NCI-H2029 (cell line): ENCODE measurements around the gene ZNF106.

Source experiments
- DNase-seq: peaks from one replicate; lab custom pipeline; 2025; lab: John Stamatoyannopoulos, UW

The ZNF106 gene

DNA sequence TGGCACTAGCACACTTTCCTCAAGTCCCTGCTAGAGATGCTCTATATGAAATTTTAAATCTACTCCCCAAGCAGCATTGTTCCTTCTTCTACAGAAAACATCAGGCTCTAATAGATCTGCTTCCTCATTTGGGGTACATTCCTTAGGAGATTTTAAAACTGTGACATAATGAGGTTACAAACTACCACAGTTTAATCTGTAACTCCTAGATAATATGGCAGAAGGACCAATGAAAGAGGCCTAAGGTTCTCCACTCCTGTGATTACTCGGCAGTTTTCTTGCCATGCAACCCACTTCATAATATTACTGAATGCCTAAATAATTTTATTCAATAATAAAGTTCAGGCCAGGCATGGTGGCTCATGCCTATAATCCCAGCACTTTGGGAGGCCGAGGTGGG, 16.1 kb downstream of the ZNF106 start:
- DNase-seq: no peak

- DNase-seq: no peak
Measured at GRCh38 chr15:42471002-42471401, 19.9 kb downstream of the ZNF106 start.

- no peak for DNase-seq
Measured at GRCh38 chr15:42465520-42466259, 25.3 kb downstream of the ZNF106 start.

- DNase-seq: no peak
Measured at GRCh38 chr15:42461261-42461660, 29.7 kb downstream of the ZNF106 start.

DNA sequence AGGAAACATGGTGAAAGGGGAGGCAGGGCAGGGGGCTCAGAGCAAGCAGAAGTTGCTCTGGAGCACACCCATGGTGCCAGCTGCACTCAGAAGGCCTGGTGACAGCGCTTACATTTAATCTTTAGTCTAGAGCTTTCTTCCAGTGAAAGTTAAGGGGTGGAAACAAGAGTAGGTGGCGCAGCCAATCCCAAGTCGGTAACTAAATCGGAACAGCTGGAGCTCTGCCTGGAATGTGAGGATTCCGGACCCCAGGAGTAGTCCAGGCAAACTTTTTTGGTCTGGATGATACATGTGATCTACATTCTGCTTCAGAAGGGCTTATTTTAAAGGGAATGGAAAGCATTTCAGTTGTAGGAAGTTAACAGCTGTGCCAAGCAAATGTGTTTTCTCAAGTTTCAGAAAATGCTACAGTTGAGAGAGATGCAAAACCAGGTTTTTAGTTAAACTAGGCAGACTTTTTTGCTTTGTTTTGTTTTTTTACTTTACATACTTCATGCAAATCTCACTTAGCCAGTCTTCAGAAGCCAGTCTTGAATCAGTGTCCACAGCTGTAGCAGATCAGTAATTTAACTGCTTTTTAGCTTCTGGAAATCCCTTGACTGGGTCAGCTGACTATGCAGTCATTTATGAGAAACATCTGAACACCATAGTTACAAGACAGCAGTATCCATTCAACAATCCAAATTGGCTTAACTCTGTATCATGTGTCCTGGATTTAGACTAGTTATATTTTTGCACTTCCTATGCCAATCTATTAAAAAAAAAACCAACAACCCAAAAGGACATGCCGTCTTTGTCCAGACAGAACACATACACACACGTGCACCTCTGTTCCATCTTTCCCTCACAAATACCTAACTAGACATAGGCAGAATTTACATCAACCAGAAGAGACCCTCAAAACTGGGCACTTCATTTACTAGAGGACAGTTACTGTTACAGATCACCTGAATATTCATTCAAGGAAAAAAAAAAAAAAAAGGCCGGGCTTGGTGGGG, 33.2 kb downstream of the ZNF106 start:
- no peak for DNase-seq

GRCh38 chr15:42456971-42457370, 34.0 kb downstream of the ZNF106 start:
- DNase-seq: no peak

DNA sequence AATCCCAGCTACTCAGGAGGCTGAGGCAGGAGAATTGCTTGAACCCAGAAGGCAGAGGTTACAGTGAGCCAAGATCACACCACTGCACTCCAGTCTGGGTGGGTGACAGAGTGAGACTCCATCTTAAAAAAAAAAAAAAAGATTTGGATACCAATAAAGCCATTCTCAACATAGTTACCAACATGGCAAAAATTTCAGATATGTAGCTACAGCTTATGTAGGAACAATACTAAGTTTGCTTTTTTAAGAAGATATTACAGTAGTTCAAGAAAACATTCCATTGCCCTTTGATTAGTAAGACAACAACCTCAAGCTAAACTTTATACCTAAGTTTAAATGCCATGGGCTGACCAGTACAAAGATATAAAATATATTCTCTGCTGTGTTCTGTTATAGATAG, 34.4 kb downstream of the ZNF106 start:
- no peak for DNase-seq

- no peak for DNase-seq
Measured at GRCh38 chr15:42453826-42454225, 37.1 kb downstream of the ZNF106 start.

DNA sequence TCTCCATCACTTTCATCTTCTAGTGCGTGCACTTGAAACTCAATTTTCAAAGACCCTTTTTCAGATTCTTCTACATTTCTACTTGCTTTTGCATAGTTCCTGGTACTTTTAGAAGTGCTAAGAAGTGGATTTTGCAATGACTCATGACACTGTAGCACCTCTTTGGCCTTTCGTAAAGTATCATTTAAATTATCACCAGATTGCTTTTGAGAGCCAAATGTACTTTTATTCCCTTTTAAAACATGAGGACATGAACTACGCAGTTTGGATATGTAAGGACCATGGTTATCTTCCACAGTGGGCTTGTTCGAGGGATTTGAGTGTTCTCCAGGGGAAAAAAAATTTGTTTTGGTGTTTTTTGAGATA, 40.5 kb downstream of the ZNF106 start:
- no peak for DNase-seq

- DNase-seq: no peak
Measured at GRCh38 chr15:42449770-42450424, 41.0 kb downstream of the ZNF106 start.

GRCh38 chr15:42448281-42448680, 42.7 kb downstream of the ZNF106 start:
- DNase-seq: no peak

DNA sequence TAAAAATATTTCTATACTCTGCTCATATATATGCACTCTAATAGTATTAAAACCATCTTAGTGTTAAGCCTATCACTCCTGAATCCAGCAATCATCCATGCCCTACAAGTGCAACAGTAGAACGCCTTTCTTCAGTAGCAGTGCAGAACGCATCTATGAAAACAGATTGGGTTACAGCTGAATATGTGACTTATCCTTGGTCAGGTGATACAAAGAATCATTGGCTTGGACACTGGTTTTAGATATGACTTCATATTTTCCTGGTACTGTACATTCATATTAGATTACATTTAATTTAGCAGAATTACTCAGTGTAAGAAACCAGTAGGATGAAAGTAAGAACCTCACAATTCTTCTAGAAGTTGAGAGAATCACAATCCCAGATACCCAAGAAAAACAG, 43.3 kb downstream of the ZNF106 start:
- DNase-seq: no peak

DNA sequence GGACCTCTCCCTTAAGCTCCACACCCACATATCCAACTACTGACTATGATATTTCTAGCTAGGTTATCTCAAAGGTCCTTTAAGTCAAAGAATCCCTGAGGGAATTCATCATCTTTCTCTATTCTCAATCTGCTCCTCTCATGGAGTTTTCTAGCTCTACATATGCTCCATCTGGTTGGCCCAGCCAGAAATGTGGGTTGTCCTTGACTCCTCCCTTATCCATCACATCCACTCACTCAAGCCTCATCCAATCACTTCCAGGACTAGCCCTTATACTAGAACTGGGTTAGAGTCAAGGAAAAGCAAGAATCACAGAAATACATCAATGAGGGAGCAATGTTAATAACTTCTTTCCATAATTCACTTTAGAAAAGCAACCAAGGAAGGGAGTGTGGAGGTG, 45.4 kb downstream of the ZNF106 start:
- DNase-seq: no peak

- DNase-seq: no peak
Measured at GRCh38 chr15:42444415-42445063, 46.4 kb downstream of the ZNF106 start.

- no peak for DNase-seq
Measured at GRCh38 chr15:42427429-42428223, 63.3 kb downstream of the ZNF106 start.

- no peak for DNase-seq
Measured at GRCh38 chr15:42421376-42421775, 69.6 kb downstream of the ZNF106 start.

- DNase-seq: no peak
Measured at GRCh38 chr15:42419369-42419768, 71.6 kb downstream of the ZNF106 start.

GRCh38 chr15:42413920-42414319, 77.0 kb downstream of the ZNF106 start:
- no peak for DNase-seq

- DNase-seq: no peak
Measured at GRCh38 chr15:42411884-42412283, 79.1 kb downstream of the ZNF106 start.

- no peak for DNase-seq
Measured at GRCh38 chr15:42409011-42409410, 81.9 kb downstream of the ZNF106 start.

DNA sequence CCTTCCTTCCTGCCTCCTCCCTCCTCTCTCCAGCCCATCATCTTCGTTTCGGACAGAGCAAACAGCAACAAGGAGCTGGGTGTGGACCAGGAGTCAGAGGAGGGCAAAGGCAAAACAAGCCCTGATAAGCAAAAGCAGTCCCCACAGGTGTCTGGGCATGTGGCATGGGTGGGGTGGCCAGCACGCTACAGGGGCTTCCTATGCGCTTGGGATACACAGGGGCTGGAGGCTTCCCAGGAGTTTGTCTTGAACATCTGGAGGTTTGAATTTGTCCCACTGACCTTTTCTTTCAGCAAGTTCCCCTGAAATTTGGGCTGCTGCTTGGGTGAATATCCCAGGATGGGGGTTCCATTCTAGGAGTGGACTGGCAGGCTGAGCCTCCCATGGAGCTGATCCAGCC, 82.8 kb downstream of the ZNF106 start:
- no peak for DNase-seq
